NCI-H1436 (cell line): Measurements from ENCODE around the gene MRPL12.
"Not testable (repeated sequence)": the region's sequence is repeated elsewhere in the genome, so short reads cannot be mapped to it uniquely, and the experiment has no call there.

Experiments used
- DNase-seq: peaks from one replicate; lab custom pipeline; 2025; lab: John Stamatoyannopoulos, UW

MRPL12 gene

GRCh38 chr17:81716674-81716996, 13.5 kb downstream of the MRPL12 start:
- DNase-seq = no peak

DNA sequence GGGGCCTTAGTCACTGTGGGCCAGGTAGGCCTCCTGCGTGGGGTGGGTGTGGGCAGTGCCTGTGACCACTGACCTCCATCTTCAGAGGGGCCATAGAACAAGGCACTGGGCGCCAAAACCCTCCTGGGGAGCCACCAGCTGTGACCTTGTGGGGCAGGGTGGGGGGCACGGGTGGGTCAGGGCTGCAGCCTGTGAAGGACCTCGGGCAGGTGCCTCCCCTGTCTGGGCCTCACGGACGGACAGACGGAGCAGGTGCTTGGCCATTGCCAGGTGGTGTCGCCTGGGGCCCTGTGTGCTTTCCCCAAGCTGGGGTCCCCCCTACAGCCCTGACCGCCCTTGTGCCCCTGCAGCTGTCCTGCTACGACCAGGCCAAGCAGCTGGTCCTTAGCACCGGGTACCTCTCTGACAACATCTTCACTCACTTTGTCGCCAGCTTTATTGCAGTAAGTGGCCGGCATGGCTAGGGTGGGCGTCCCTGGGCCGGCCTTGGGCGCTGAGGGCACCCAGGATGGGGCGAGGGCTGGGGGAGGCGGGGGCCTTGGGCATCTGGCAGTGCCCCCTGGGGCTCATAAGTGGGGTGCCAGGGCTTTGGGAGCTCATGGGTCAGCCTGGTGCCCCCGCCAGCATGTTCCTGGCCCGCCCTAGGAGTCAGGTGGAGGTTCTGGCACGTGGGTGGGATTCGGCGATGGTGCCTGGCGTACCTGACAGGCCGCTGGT, 14.0 kb downstream of the MRPL12 start:
- DNase-seq = no peak

DNA sequence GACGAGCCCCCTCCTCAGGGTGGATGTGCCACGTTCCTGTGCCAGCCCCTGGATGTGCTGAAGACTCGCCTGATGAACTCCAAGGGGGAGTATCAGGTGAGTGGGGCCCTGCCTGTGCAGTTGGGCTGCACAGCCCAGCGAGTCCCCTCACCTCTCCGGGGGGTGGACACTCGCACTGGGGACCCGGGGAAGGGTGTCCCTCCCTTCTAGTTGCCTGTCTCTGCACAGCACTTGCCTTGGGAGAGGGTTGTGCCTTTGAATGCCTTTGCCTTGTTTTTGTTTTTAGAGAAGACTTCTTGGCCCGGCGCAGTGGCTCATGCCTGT, 14.6 kb downstream of the MRPL12 start:
- no peak for DNase-seq

- no peak for DNase-seq
These were observed 16.5 kb downstream of the MRPL12 start for GRCh38 chr17:81719410-81720266.

- no peak for DNase-seq
These were observed 17.3 kb downstream of the MRPL12 start for GRCh38 chr17:81720267-81721071.

DNA sequence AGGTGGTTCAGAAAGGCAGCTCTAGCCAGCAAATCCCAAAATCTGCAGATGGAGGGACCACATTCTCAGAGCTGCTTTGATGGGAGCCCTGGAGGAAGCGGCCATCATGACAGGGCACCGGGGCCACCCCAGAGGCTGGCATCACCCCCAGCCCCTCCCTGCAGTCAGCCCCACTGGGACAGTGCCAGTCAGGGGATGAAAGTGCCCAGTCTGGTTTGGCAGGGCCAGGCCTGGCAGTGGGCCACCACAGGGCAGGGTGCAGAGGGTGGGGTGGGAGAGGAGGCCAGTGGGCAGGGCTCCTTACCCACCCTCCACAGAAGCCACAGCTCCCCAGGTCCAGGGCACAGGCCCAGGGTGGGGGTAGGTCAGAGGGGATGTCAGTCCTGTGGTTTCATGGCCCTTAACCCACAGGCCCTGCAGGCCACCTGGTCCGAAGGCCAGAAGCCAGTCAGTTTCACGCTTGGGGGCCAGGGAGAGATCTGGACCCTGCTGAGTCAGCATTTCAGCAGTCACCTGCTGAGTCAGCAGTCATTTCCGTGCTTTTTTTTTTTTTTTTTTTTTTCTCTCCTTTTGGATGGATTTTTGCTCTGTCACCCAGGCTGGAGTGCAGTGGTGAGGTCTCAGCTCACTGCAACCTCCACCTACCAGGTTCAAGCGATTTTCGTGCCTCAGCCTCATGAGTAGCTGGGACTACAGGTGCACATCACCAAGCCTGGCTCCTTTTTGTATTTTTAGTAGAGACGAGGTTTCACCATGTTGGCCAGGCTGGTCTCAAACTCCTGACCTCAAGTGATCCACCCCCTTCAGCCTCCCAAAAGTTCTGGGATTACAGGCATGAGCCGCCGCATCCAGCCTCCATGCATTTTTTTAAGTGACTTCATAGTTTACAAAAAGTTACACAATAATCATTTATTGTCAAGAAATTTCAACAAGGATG, 19.3 kb downstream of the MRPL12 start:
- no peak for DNase-seq

DNA sequence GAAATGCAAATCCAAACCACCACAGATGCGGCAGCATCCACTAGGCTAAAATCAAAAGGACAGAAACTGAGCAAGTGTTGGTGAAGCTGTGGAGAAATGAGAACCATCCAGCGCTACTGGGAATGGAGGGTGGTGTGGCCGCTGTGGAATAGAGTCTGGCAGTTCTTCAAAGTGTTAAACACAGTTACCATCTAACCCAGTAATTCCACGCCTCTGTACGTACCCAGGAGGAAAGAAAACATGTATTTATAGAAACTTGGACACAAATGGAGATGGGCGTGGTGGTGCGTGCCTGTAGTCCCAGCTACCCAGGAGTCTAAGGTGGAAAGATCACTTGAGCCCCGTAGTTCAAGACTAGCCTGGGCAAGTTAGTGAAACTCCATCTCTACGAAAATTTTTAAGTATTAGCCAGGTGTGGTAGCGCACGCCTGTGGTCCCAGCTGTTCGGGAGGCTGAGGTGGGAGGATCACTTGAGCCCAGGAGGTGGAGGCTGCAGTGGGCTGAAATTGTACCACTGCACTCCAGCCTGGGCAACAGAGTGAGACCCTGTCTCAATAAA, 20.6 kb downstream of the MRPL12 start:
- no peak for DNase-seq

DNA sequence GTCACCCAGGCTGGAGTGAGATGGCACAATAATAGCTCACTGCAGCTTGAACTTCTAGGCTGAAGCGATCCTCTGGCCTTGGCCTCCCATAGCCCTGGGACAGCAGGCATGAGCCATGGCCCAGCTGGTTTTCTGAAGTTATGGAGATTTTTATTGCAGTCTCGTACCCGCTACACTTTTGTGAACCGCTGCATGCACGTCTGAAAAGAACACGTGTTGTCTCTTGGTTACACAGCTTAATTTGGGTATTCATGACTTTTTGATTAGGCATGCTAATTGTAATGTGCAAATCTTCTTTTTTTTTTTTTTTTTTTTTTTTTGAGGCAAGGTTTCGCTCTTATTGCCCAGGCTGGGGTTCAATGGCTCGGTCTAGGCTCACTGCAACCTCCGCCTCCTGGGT, 22.3 kb downstream of the MRPL12 start:
- no peak for DNase-seq

DNA sequence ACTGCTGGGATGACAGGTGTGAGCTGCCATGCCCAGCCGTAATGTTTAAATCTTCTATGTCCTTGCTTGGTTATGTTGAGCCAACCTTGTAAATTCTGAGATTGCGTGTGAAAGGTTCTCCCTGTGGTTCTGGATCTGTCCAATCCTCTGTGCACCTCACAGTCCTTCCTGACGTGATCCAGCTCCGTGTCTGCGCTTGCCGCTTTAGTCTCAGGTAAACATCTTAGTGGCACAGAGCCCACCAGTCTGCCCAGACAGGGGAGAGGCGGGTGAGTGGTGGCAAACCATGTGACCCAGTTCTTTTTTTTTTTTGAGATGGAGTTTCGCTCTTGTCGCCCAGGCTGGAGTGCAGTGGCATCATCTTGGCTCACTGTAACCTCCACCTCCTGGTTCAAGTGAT, 22.8 kb downstream of the MRPL12 start:
- DNase-seq = no peak

DNA sequence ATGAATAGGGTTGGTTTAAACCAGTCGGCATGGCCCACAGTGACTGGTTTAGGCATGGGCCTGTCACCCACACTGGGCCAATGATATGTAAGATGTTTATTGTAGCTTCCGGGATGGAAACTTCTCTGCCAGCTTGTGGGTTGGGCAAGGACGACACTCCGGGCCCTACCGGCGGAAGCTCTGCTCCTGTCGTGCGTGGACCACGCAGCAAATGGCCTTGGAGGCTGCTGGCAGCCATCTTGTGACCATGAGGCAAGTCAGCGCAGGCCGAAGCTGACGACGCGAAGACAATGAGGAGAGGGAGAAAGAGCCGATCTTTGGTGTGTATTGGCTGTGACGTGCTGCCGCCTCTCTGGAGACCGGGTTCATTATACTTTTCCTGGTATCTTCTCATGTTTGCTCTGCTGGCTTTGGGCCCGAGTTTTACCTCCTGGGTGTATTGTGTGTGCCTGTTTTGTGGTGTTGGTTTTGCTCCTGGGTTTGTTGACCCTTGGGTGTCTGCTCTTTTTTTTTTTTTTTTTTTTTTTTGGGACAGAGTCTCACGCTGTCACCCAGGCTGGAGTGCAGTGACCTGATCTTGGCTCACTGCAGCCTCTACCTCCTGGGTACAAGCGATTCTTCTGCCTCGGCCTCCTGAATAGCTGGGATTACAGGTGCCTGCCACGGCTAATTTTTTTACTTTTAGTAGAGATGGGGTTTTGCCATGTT, 24.3 kb downstream of the MRPL12 start:
- DNase-seq = peak; percentile 66

DNA sequence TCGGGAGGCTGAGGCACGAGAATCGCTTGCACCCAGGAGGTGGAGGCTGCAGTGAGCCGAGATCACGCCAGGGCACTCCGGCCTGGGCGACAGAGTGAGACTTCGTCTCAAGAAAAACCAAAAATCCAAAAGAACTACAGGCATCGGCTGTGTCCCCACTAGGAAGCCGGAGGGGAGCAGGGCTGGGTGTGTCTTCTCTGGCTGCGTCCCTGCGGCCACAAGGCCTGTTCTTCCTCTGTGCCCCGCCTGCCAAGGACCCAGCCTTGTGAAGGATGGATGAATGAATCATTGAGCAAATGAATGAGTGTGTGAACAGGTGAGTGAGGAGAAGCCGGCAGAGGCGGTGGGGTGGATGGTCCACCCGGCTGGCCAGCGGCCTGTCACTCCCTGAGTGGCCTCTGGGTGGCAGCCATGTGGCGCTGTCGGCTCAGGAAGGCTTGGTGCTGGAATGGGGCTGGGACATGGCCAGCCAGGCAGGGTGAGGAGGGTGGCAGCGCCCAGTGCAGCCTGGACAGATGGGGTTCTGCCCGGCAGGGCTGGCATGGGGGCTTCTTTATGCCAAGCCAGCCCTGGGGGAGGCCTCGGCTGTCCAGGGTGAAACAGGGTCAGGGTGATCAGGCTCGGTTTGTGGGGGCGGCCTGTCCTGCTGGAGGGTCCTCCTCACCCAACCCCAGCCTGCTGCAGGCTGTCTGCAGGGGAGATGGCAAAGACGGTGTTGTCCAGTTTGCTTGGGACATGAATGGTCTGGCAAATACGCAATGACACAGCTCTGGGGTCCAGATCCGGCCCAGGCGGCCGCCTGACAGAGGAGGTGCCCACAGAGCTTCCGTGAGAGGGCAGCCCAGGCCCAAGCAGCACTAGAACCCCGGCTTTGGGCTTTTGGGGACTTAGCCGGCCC, 30.6 kb downstream of the MRPL12 start:
- DNase-seq = peak; percentile 81

DNA sequence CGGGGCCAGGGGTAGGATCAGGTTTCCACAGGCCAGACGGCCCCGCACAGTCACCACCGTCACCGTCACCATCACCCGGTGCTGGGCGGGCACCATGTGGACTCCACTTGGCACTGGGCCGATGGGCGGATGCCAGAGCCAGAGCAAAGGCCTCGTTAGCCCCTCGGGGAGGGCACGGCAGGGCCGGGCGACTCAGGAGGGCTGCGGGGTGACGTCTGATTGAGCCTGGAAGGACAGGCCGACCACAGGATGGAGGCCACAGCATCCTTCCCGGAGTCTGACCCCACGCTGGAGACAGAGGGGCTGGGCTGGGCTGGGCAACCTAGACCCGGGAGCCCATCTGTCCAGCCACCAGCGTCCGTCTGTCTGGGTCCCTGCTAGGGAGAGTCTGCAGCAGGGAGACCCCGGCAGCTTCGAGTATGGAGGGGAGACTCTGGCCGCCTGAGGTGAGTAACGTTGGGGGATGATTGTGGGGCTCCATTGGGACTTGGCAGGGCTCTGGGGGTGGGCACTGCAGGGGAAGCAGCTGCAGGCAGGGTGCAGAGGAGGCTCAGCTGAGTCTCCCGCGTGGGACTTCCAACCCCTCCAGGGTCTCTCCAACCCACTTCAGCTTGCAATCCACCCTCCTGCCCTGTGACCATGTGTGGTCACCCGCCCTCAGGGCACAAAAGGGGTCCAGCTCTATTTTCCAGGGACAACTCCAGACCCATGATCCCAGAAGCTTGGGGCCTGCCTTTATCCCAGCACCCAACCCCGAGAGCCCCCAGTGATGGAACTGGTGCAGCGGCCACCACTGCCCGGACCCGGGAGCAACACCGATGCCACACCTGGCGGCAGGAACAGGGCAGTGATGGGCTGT, 31.5 kb downstream of the MRPL12 start:
- no peak for DNase-seq

DNA sequence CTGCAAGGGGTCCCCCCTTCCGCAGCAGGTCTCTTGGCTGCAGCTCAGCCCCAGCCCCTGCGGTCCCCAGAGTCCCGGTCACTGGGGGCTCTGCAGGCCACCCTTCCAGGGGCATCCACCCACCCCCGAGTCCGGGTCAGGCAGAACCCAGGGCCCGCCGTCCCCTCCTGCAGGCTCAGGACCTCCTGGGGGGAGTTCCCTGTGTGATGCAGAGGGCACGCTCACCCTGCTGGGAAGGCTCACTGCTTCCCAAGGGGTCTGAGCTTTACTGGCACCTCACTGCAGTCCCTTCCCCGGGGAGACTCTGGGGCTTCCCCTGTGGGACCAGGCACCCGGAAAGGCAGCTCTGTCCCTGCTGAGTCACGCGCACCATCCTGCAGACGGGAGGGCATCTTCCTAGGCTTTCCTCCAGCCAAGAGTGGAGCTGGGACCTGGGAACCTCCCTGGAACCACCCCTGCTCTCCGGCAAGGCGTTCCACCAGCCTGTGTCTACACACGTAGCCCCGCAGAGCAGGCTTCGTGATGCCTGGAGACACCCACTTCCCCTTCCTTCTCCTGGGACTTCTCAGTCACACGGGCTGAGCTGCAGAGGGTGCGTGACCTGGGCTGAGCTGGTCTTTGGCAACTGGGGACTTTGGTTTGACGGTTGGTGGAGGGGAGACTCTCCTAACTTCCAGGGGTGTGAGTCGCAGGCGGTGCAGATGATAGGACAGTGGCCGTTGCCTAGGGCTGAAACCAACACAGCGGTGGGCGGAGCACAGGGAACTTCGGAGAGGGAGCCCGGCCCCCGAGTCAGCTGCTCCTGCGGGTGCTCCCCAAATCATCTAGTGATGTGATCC, 32.3 kb downstream of the MRPL12 start:
- DNase-seq = peak; percentile 63

DNA sequence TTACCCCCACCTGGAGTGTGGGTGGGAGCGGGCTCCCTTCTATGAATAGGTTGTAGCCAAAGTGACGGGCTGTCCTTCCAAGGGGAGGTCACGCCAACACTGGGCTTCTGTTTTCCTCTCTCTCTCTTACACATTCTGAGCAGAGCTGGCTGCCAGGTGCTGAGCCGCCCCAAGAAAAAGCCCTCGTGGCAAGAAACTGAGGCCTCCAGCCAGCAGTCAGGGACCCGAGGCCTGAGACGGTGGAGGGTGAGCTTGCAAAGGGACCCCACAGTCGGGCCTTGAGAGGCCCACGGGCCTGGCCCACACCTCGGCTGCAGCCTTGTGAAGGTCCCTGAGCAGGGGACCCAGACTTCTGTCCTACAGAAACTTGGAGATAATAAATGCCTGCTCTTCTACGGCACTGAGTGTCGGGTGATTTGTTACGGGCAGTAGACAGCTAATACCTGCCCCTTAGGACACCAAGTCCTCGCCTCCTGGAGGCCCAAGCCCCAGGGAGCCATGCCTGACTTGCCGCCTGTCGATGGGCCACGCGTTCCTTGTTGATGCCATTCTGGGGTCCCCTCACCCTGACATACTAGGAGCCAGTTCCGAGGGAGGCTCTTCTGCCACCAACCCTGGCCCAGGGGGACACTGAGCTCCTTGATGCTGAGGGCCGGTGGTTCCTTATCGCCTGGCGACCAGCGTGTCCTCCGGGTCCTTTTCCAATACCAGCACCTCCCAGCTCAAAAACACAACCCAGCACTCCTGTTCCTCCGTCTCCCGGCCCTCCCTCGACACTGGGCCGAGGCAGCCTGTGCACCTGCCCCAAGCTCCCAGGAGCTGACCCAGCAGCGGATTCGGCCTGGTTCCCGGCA, 35.0 kb downstream of the MRPL12 start:
- no peak for DNase-seq

- DNase-seq = no peak
These were observed 35.7 kb downstream of the MRPL12 start for GRCh38 chr17:81738801-81739393.

DNA sequence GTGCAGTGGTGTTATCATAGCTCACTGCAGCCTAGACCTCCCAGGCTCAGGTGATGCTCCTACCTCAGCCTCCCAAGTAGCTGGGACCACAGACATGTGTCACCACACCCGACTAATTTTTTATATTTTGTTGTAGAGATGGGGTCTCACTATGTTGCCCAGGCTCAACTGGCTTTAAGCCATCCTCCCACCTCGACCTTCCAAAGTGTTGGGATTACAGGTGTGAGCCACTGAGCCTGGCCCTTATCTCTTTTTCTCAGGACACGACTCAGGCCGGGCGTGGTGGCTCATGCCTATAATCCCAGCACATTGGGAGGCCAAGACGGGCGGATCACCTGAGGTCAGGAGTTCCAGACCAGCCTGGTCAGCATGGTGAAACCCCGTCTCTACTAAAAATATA, 36.4 kb downstream of the MRPL12 start:
- DNase-seq = not testable (repeated sequence)
